HepG2 (cell line): ENCODE measurements around the gene ITM2B. TPM values are rescaled to one million over a fixed set of nuclear protein-coding genes. Genes with fewer than 3 reads are reported as not detected.
"Not testable (repeated sequence)": the region's sequence is repeated elsewhere in the genome, so short reads cannot be mapped to it uniquely, and the experiment has no call there.

Experiments used
- ATAC-seq: fragments of 200-7000 bp; cut with Tn5 transposase; 3 replicates; pipeline ENCODE4 v1.9.1; 2020; ENCODE audit warnings: mild to moderate bottlenecking, moderate library complexity
- BruUV-seq: library from RNA; stranded (reverse); fragments of 400-500 nt; replicated peaks from 2 replicates; lab custom pipeline; 2021; lab: Mats Ljungman, UMichigan
- CTCF ChIA-PET: fragments of 300-600 bp; formaldehyde crosslinking; extraction: SDS; loops from one replicate; lab custom pipeline; 2021; ENCODE audit warnings: low total read pairs, inconsistent platforms, low intra/inter-chr PET ratio; lab: Yijun Ruan, JAX
- POLR2A ChIA-PET: fragments of 350-600 bp; sonication (Branson Sonifier 250); formaldehyde crosslinking; loops from one replicate; lab custom pipeline; 2020; ENCODE audit warnings: antibody characterized with exemption, inconsistent platforms; lab: Yijun Ruan, JAX
- DNase-seq: peaks from one replicate; pipeline ENCODE4 v3.0.0-alpha.2; 2015; ENCODE audit warnings: low spot score
- FAIRE-seq: peaks from 3 replicates; lab custom pipeline; 2011; peaks lifted over from hg19 to GRCh38; lab: Jason Lieb, UNC
- H2AFZ ChIP-seq: one replicate; pipeline ENCODE4 v1.6.1; 2011; ENCODE audit warnings: low read length, inconsistent platforms
- H3K27ac ChIP-seq: fragments of 300-600 bp; 3 replicates; pipeline ENCODE4 v1.8.0; 2011; ENCODE audit warnings: mixed run types, mild to moderate bottlenecking, mixed read lengths, low read length, inconsistent platforms; ENCODE audit not compliant: insufficient read depth; ENCODE audit errors: extremely low read length
- H3K27me3 ChIP-seq, 2 experiments: fragments of 200-600 bp in 1 of 2; 2 replicates in 1 of 2; 3 replicates in 1 of 2; pipeline versions ENCODE4 v1.6.0 to v1.8.0; 2011; ENCODE audit warnings: low read length in 2 of 2, mild to moderate bottlenecking in 2 of 2, moderate library complexity in 2 of 2, inconsistent platforms in 1 of 2; ENCODE audit not compliant: insufficient read depth in 2 of 2, control insufficient read depth in 1 of 2
- H3K36me3 ChIP-seq, 2 experiments: fragments of 200-600 bp in 1 of 2; replicated peaks in 1 of 2; 2 replicates in 1 of 2; 3 replicates in 1 of 2; pipeline versions ENCODE4 v1.5.1 to v1.8.0; 2011; ENCODE audit warnings: low read length in 2 of 2, inconsistent platforms in 1 of 2; ENCODE audit not compliant: insufficient read depth in 2 of 2, control insufficient read depth in 1 of 2
- H3K4me1 ChIP-seq: 2 replicates; pipeline ENCODE4 v1.5.1; 2012; ENCODE audit warnings: low read length, inconsistent platforms; ENCODE audit not compliant: insufficient read depth
- H3K4me2 ChIP-seq: 2 replicates; pipeline ENCODE4 v1.6.0; 2011; ENCODE audit warnings: low read depth, low read length, inconsistent platforms
- H3K4me3 ChIP-seq, 3 experiments: fragments of 200-600 bp in 1 of 3; sonication (generic), shearing (Covaris generic) in 1 of 3; replicated peaks in 1 of 3; 2 replicates each; pipeline ENCODE4 v1.5.1; 2011 to 2016; ENCODE audit warnings: low read length in 3 of 3, inconsistent platforms in 2 of 3, low read depth in 2 of 3, mild to moderate bottlenecking in 2 of 3, control low read depth in 1 of 3, mixed read lengths in 1 of 3; ENCODE audit not compliant: insufficient read depth in 1 of 3
- H3K79me2 ChIP-seq: one replicate; pipeline ENCODE4 v1.6.1; 2011; ENCODE audit warnings: low read length, inconsistent platforms; ENCODE audit not compliant: insufficient read depth
- H3K9ac ChIP-seq: 2 replicates; pipeline ENCODE4 v1.6.0; 2011; ENCODE audit warnings: mild to moderate bottlenecking, low read depth, low read length, inconsistent platforms; ENCODE audit not compliant: insufficient read depth
- H3K9me3 ChIP-seq: 2 replicates; pipeline ENCODE4 v1.5.1; 2012; ENCODE audit warnings: mild to moderate bottlenecking, low read length
- H4K20me1 ChIP-seq: 2 replicates; pipeline ENCODE4 v1.6.0; 2011; ENCODE audit warnings: inconsistent platforms, mild to moderate bottlenecking, low read length, moderate library complexity; ENCODE audit not compliant: insufficient read depth
- CEBPG ChIP-seq: IDR thresholded peaks from 2 replicates; pipeline ENCODE4 v1.6.1; 2016
- FOSL2 ChIP-seq: sonication (generic); formaldehyde crosslinking; IDR thresholded peaks from 2 replicates; pipeline ENCODE4 v1.4.0; 2020; ENCODE audit warnings: missing genetic modification reagents
- FOXA1 ChIP-seq, 2 experiments: fragments of 450-650 bp in 1 of 2; sonication (generic) in 1 of 2; formaldehyde crosslinking in 1 of 2; IDR thresholded peaks; 2 replicates each; pipeline versions ENCODE4 v1.4.0 to v1.6.1; 2016 to 2020; ENCODE audit warnings: missing genetic modification reagents in 1 of 2
- GATAD2A ChIP-seq: IDR thresholded peaks from 2 replicates; pipeline ENCODE4 v1.6.1; 2016
- HDAC6 ChIP-seq: fragments of 200-600 bp; sonication (generic); IDR thresholded peaks from 2 replicates; pipeline ENCODE4 v1.7.0; 2017; ENCODE audit warnings: mild to moderate bottlenecking, antibody characterized with exemption, low read length, low read depth
- KDM1A ChIP-seq: IDR thresholded peaks from 2 replicates; pipeline ENCODE4 v1.6.1; 2016; ENCODE audit warnings: missing compliant biosample characterization
- TEAD3 ChIP-seq: optimal IDR thresholded peaks from 2 replicates; pipeline ENCODE3; 2016; ENCODE audit warnings: borderline replicate concordance
- ZBTB33 ChIP-seq: sonication (generic); formaldehyde crosslinking; IDR thresholded peaks from 2 replicates; pipeline ENCODE4 v1.4.0; 2020; ENCODE audit warnings: missing genetic modification reagents
- ZNF770 ChIP-seq: sonication (generic); formaldehyde crosslinking; IDR thresholded peaks from 2 replicates; pipeline ENCODE4 v1.5.0; 2020; ENCODE audit warnings: mild to moderate bottlenecking, missing genetic modification reagents
- WGBS: methylation state at CpG from one replicate; pipeline ENCODE4 v1.1.6; 2017; ENCODE audit warnings: low lambda C conversion rate; 5-methylcytosine and 5-hydroxymethylcytosine counted together
- in situ Hi-C: cut with HindIII; loops from 2 replicates; pipeline ENCODE4 v1.10.0; 2017; ENCODE audit warnings: low pct_unique_long_range_greater_than_20kb; ENCODE audit not compliant: extremely low pct_ligation_motif_present
- intact Hi-C: fragments of 100-400 bp; cut with micrococcal nuclease; formaldehyde crosslinking; loops from one replicate; pipeline ENCODE4 v1.10.0; 2022; ENCODE audit not compliant: unreplicated experiment
- polyA plus RNA-seq, 8 experiments: library from polyadenylated mRNA; depleted of rRNA in 3 of 8; stranded (reverse) in 7 of 8; unstranded in 1 of 8; fragments of >200 nt; fragmentation: Illumina TruSeq in 4 of 8; extraction: Trizol in 4 of 8; gene quantifications; 2 replicates each; pipeline versions ENCODE4 v1.2.1 to v1.2.3, GENCODE V29; 2011 to 2016; ENCODE audit warnings: low read depth in 4 of 8, missing spikeins in 1 of 8, mixed read lengths in 1 of 8; ENCODE audit not compliant: insufficient read depth in 1 of 8
- total RNA-seq, 5 experiments: library from RNA; depleted of rRNA; stranded (reverse); fragments of >200 nt; fragmentation: Illumina TruSeq; extraction: Trizol; gene quantifications; 2 replicates each; pipeline ENCODE4 v1.2.3, GENCODE V29; 2016; ENCODE audit warnings: low read depth in 1 of 5
- TF ChIP-seq, protein P1 (sequence below): sonication (generic); formaldehyde crosslinking; IDR thresholded peaks from 2 replicates; pipeline ENCODE4 v1.4.0; 2020; ENCODE audit warnings: missing genetic modification reagents

Gene ITM2B
- total and polyA plus RNA-seq, 2 of the 13 experiments (the other 11 are each of a cell fraction or from before 2014, with no cell fraction given): 158 to 373 TPM

GRCh38 chr13:48236528-48237353 is 3.7 kb downstream of the ITM2B start (continued):
- TF ChIP-seq, protein P1, sequence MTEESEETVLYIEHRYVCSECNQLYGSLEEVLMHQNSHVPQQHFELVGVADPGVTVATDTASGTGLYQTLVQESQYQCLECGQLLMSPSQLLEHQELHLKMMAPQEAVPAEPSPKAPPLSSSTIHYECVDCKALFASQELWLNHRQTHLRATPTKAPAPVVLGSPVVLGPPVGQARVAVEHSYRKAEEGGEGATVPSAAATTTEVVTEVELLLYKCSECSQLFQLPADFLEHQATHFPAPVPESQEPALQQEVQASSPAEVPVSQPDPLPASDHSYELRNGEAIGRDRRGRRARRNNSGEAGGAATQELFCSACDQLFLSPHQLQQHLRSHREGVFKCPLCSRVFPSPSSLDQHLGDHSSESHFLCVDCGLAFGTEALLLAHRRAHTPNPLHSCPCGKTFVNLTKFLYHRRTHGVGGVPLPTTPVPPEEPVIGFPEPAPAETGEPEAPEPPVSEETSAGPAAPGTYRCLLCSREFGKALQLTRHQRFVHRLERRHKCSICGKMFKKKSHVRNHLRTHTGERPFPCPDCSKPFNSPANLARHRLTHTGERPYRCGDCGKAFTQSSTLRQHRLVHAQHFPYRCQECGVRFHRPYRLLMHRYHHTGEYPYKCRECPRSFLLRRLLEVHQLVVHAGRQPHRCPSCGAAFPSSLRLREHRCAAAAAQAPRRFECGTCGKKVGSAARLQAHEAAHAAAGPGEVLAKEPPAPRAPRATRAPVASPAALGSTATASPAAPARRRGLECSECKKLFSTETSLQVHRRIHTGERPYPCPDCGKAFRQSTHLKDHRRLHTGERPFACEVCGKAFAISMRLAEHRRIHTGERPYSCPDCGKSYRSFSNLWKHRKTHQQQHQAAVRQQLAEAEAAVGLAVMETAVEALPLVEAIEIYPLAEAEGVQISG (CRISPR knock-in tag): no peak
- TF ChIP-seq FOXA1 (IDR thresholded peaks at IDR 0.05): no peak
- peak; percentile 17; the same call in 1 of the 2 replicates for TF ChIP-seq FOXA1 (CRISPR knock-in tag; IDR thresholded peaks at IDR 0.05)
- TF ChIP-seq HDAC6: no peak

DNA sequence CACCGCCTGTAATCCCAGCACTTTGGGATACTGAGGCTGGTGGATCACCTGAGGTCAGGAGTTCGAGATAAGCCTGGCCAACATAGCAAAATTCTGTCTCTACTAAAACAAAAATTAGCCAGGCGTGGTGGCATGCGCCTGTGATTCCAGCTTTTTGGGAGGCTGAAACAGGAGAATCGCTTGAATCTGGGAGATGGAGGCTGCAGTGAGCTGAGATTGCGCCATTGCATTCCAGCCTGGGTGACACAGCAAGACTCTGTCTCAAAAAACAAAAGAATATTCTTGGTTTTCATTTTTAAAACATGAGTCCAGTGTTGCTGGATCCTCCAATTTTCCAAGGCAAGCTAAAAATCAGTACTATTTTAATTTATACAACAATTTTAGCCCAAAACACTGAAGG is 6.4 kb downstream of the ITM2B start:
- H3K9me3 ChIP-seq, H3K27me3 ChIP-seq, CTCF ChIA-PET, DNase-seq, H3K4me2 ChIP-seq, H3K36me3 ChIP-seq, in situ Hi-C loops, H3K27ac ChIP-seq, H2AFZ ChIP-seq, intact Hi-C loops, FAIRE-seq, BruUV-seq, ATAC-seq, H3K4me3 ChIP-seq, H3K9ac ChIP-seq, POLR2A ChIA-PET: not testable (repeated sequence)
- H3K4me1 ChIP-seq: peaks cover 79% of the 10 kb centered on the region
- H3K79me2 ChIP-seq: peaks cover 84% of the 10 kb centered on the region
- H4K20me1 ChIP-seq: peaks cover 34% of the 10 kb centered on the region
- 95% methylated on average over 6 of the region's 6 CpGs for WGBS
- peak; percentile 95 for TF ChIP-seq ZNF770 (CRISPR knock-in tag)
- TF ChIP-seq TEAD3 (CRISPR knock-in tag): peak; percentile 68
- peak; percentile 52; the same call in 1 of the 2 replicates for TF ChIP-seq KDM1A (CRISPR knock-in tag)
- TF ChIP-seq CEBPG: peak; percentile 40; the same call in 1 of the 2 replicates
- TF ChIP-seq GATAD2A (CRISPR knock-in tag): 0 out of 2 replicates have a peak, but pooled peaks have one; percentile 19
- TF ChIP-seq ZBTB33 (CRISPR knock-in tag): peak; percentile 69; the same call in 1 of the 2 replicates
- TF ChIP-seq FOSL2 (CRISPR knock-in tag): 0 out of 2 replicates have a peak, but pooled peaks have one; percentile 26
